ENCODE data around the gene ZNF485. TPM values are rescaled to one million over a fixed set of nuclear protein-coding genes. Genes with fewer than 3 reads are reported as not detected.
A peak's percentile ranks its signal among the peaks of the same experiment; 100 is the strongest.
"Not testable (repeated sequence)": the region's sequence is repeated elsewhere in the genome, so short reads cannot be mapped to it uniquely, and the experiment has no call there.

Gene ZNF485
- total RNA-seq, 1 experiment from 2014 or later: 1.8 TPM

GRCh38 chr10:43586730-43587115 lies 19.5 kb upstream of the ZNF485 start:
- H3K36me3 ChIP-seq; H3K9me3 ChIP-seq (replicated peaks); H3K27ac ChIP-seq; H3K27me3 ChIP-seq (replicated peaks); H3K4me3 ChIP-seq; DNase-seq (ENCODE audit: low read depth in 1 of 2, low spot score in 2 of 2); H3K4me1 ChIP-seq (replicated peaks): not testable (repeated sequence)

- H3K27me3 ChIP-seq (replicated peaks): no peaks in the 10 kb centered on the region
- no peak for DNase-seq (ENCODE audit: low read depth in 1 of 2, low spot score in 2 of 2)
- H3K36me3 ChIP-seq: no peaks in the 10 kb centered on the region
- H3K4me3 ChIP-seq: no peak overlapping the region
- peaks cover 4% of the 10 kb centered on the region; the same call in 1 of the 2 replicates for H3K9me3 ChIP-seq (replicated peaks)
- H3K4me1 ChIP-seq (replicated peaks): no peaks in the 10 kb centered on the region
- no peak overlapping the region for H3K27ac ChIP-seq
Measured at GRCh38 chr10:43591303-43591904, 14.8 kb upstream of the ZNF485 start.

GRCh38 chr10:43594944-43595589 lies 11.2 kb upstream of the ZNF485 start:
- H3K9me3 ChIP-seq (replicated peaks): peaks cover 4% of the 10 kb centered on the region; the same call in 1 of the 2 replicates
- DNase-seq (ENCODE audit: low read depth in 1 of 2, low spot score in 2 of 2): peak in 1 of 2 experiments; percentile 11
- H3K36me3 ChIP-seq: no peaks in the 10 kb centered on the region
- H3K27me3 ChIP-seq (replicated peaks): no peaks in the 10 kb centered on the region
- no peak overlapping the region for H3K27ac ChIP-seq
- H3K4me1 ChIP-seq (replicated peaks): no peaks in the 10 kb centered on the region
- H3K4me3 ChIP-seq: no peak overlapping the region

GRCh38 chr10:43595739-43596298 lies 10.4 kb upstream of the ZNF485 start:
- Histone ChIP-seq H3K4me3 (no peak overlapping the region), H3K36me3 (no peaks in the 10 kb centered on the region), H3K27ac (no peak overlapping the region), H3K27me3 (replicated peaks) (no peaks in the 10 kb centered on the region), H3K4me1 (replicated peaks) (no peaks in the 10 kb centered on the region), H3K9me3 (replicated peaks) (peaks cover 4% of the 10 kb centered on the region; the same call in 1 of the 2 replicates)
- DNase-seq (ENCODE audit: low read depth in 1 of 2, low spot score in 2 of 2): no peak

- DNase-seq (ENCODE audit: low read depth in 1 of 2, low spot score in 2 of 2): no peak
- Histone ChIP-seq H3K36me3 (no peaks in the 10 kb centered on the region), H3K4me1 (replicated peaks) (no peaks in the 10 kb centered on the region), H3K4me3 (no peak overlapping the region), H3K27ac (no peak overlapping the region), H3K27me3 (replicated peaks) (no peaks in the 10 kb centered on the region), H3K9me3 (replicated peaks) (peaks cover 4% of the 10 kb centered on the region; the same call in 1 of the 2 replicates)
Measured at GRCh38 chr10:43596546-43596945, 9.7 kb upstream of the ZNF485 start.

GRCh38 chr10:43598446-43598845 lies 7.8 kb upstream of the ZNF485 start:
- DNase-seq (ENCODE audit: low read depth in 1 of 2, low spot score in 2 of 2): no peak
- no peak overlapping the region for H3K27ac ChIP-seq
- no peaks in the 10 kb centered on the region for H3K36me3 ChIP-seq
- H3K27me3 ChIP-seq (replicated peaks): no peaks in the 10 kb centered on the region
- no peaks in the 10 kb centered on the region for H3K9me3 ChIP-seq (replicated peaks)
- no peaks in the 10 kb centered on the region for H3K4me1 ChIP-seq (replicated peaks)
- no peak overlapping the region for H3K4me3 ChIP-seq

GRCh38 chr10:43599333-43599732 lies 6.9 kb upstream of the ZNF485 start:
- Histone ChIP-seq H3K36me3 (no peaks in the 10 kb centered on the region), H3K27ac (no peak overlapping the region), H3K27me3 (replicated peaks) (no peaks in the 10 kb centered on the region), H3K4me1 (replicated peaks) (no peaks in the 10 kb centered on the region), H3K9me3 (replicated peaks) (no peaks in the 10 kb centered on the region), H3K4me3 (no peak overlapping the region)
- no peak for DNase-seq (ENCODE audit: low read depth in 1 of 2, low spot score in 2 of 2)

GRCh38 chr10:43601576-43601975 lies 4.7 kb upstream of the ZNF485 start:
- not testable (repeated sequence) for H3K9me3 ChIP-seq (replicated peaks); H3K27ac ChIP-seq; H3K4me3 ChIP-seq; H3K4me1 ChIP-seq (replicated peaks); H3K36me3 ChIP-seq; H3K27me3 ChIP-seq (replicated peaks); DNase-seq (ENCODE audit: low read depth in 1 of 2, low spot score in 2 of 2)

GRCh38 chr10:43605850-43606322 lies 352 bp upstream of the ZNF485 start:
- peak in 1 of 2 experiments; percentile 6 for DNase-seq (ENCODE audit: low read depth in 1 of 2, low spot score in 2 of 2)
- Histone ChIP-seq H3K4me3 (peak overlapping the region; percentile 48), H3K36me3 (no peaks in the 10 kb centered on the region), H3K27me3 (replicated peaks) (no peaks in the 10 kb centered on the region), H3K9me3 (replicated peaks) (no peaks in the 10 kb centered on the region), H3K27ac (no peak overlapping the region), H3K4me1 (replicated peaks) (0 out of 2 replicates have a peak, but pooled peaks cover 7% of the 10 kb centered on the region)

- H3K9me3 ChIP-seq (replicated peaks): no peaks in the 10 kb centered on the region
- no peaks in the 10 kb centered on the region for H3K27me3 ChIP-seq (replicated peaks)
- no peaks in the 10 kb centered on the region for H3K36me3 ChIP-seq
- H3K27ac ChIP-seq: no peak overlapping the region
- no peak overlapping the region for H3K4me3 ChIP-seq
- no peak for DNase-seq (ENCODE audit: low read depth in 1 of 2, low spot score in 2 of 2)
- H3K4me1 ChIP-seq (replicated peaks): 0 out of 2 replicates have a peak, but pooled peaks cover 7% of the 10 kb centered on the region
Measured at GRCh38 chr10:43607199-43607573, 948 bp downstream of the ZNF485 start.

GRCh38 chr10:43610636-43611035 lies 4.4 kb downstream of the ZNF485 start:
- no peak overlapping the region for H3K27ac ChIP-seq
- 0 out of 2 replicates have a peak, but pooled peaks cover 7% of the 10 kb centered on the region for H3K4me1 ChIP-seq (replicated peaks)
- DNase-seq (ENCODE audit: low read depth in 1 of 2, low spot score in 2 of 2): no peak

GRCh38 chr10:43616697-43617370 lies 10.6 kb downstream of the ZNF485 start:
- Histone ChIP-seq H3K4me3 (no peak overlapping the region), H3K36me3 (no peaks in the 10 kb centered on the region), H3K4me1 (replicated peaks) (no peaks in the 10 kb centered on the region), H3K27me3 (replicated peaks) (no peaks in the 10 kb centered on the region), H3K9me3 (replicated peaks) (peaks cover 2% of the 10 kb centered on the region; the same call in 1 of the 2 replicates), H3K27ac (no peak overlapping the region)
- no peak for DNase-seq (ENCODE audit: low read depth in 1 of 2, low spot score in 2 of 2)

More at GRCh38 chr10:43610636-43611035, 4.4 kb downstream of the ZNF485 start:
- Histone ChIP-seq H3K36me3 (no peaks in the 10 kb centered on the region), H3K27me3 (replicated peaks) (no peaks in the 10 kb centered on the region), H3K4me3 (no peak overlapping the region), H3K9me3 (replicated peaks) (no peaks in the 10 kb centered on the region; the same call in 1 of the 2 replicates)

- peaks cover 2% of the 10 kb centered on the region; the same call in 1 of the 2 replicates for H3K9me3 ChIP-seq (replicated peaks)
- H3K27ac ChIP-seq: no peak overlapping the region
- no peaks in the 10 kb centered on the region for H3K27me3 ChIP-seq (replicated peaks)
- H3K4me1 ChIP-seq (replicated peaks): no peaks in the 10 kb centered on the region
- H3K36me3 ChIP-seq: no peaks in the 10 kb centered on the region
- DNase-seq (ENCODE audit: low read depth in 1 of 2, low spot score in 2 of 2): no peak
- no peak overlapping the region for H3K4me3 ChIP-seq
Measured at GRCh38 chr10:43619368-43619767, 13.1 kb downstream of the ZNF485 start.

- 0 out of 2 replicates have a peak, but pooled peaks cover 2% of the 10 kb centered on the region for H3K9me3 ChIP-seq (replicated peaks)
- no peaks in the 10 kb centered on the region for H3K4me1 ChIP-seq (replicated peaks)
- H3K27ac ChIP-seq: no peak overlapping the region
- no peaks in the 10 kb centered on the region for H3K27me3 ChIP-seq (replicated peaks)
- DNase-seq (ENCODE audit: low read depth in 1 of 2, low spot score in 2 of 2): no peak
- H3K4me3 ChIP-seq: no peak overlapping the region
- H3K36me3 ChIP-seq: no peaks in the 10 kb centered on the region
Measured at GRCh38 chr10:43622038-43622437, 15.8 kb downstream of the ZNF485 start.

Measured in SJSA1 (cell line).